GM18517 (cell line): ENCODE results near the gene FOXL1.

ENCODE experiments used
- ATAC-seq: cut with Tn5 transposase; IDR thresholded peaks from one replicate; pipeline ENCODE4 v1.9.1; 2021; ENCODE audit warnings: mild to moderate bottlenecking, moderate library complexity; ENCODE audit not compliant: unreplicated experiment

The FOXL1 gene

DNA sequence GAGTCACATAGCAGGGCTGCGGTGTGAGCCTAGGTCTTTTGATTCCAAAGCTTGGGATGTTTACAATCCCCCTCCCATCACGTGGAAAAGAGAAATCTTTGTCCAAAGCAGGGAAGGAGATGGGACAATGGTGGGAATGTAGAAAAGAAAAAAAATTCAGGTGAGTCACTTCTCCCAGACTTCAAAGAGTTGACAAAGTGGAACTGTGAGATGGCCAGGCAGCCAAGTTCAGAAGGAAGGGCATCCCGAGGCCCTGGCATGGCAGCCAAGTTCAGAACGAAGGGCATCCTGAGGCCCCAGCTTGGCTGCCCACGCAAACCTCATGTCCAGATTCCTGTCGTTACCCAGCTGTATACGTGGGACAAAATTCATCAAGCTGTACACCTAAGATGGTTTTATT lies 47.5 kb downstream of the FOXL1 start:
- no peak for ATAC-seq

DNA sequence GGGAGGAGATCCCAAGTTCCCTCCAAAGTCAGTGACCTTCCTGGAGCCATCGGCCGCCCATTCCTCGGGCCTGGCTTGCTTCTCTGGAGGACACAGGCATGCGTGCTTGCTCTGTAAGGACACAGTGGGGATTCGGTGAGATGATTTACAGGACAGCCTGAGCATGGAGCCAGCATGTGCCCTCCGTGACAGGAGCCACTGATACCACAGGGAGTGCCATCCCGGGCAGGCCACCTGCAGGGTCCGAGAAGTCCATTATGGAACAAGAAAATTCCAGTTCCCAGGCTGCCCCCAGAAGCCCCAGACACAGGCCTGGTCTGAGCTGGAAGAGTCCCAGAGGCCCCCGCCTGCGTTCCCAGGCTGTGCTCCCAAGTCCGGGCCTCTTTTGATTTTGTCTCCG lies 47.9 kb downstream of the FOXL1 start:
- no peak for ATAC-seq

DNA sequence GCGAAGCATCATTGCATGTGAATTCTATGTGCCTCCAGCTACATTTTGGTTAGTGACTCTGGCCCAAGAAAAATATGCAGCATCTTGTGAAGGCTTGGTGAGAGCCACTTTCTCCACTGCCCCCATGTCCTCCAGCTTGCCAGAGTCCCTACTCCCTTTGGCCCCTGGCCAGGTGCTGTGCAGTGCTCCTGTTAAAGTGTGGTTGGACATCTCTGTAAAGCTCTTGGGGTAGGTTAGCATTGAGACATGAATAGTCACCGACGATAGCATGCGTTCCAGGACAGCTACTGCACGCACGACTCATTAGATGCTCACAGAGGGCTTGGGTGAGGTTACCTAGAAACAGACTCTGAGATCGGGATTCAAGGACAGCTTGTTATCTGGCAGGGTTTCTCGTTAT lies 48.6 kb downstream of the FOXL1 start:
- no peak for ATAC-seq

DNA sequence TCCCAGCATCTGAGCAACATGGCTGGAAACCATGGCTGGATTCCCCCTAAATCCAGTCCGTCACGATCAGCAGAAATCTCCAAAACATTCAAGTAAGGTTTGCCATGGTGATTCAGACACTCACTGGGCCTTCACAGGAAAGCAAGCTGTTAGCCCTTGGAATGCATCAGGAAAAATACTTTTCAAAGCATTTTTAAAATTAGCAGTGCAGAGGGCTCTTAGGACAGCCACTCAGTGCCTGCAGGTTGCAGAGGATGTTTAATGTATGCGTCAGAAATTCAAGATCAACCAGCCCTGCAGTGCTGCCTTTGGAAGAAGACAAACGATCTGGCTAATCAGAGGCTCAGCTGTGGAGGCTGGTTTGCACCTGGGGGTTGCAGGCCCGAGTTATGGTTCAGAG lies 50.3 kb downstream of the FOXL1 start:
- no peak for ATAC-seq

DNA sequence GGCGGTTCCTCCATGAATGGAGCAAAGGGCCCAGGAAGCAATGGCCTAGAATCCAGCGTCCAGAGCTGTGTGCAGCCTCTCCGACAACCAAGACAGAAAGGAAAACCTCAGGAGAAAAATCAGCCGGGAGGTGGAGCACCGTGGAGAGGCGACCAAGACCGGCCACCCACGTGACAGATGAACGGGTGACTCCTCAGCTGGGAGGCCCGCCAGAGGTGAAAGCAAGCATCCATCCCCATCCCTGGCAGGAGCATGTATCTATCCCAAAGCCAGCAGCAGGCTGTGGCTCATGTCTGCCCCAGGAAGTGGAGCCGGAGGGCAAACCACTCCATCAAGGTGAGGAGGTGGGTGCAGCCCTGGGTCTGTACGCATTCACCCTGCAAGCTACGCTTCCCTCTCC lies 52.1 kb downstream of the FOXL1 start:
- no peak for ATAC-seq

DNA sequence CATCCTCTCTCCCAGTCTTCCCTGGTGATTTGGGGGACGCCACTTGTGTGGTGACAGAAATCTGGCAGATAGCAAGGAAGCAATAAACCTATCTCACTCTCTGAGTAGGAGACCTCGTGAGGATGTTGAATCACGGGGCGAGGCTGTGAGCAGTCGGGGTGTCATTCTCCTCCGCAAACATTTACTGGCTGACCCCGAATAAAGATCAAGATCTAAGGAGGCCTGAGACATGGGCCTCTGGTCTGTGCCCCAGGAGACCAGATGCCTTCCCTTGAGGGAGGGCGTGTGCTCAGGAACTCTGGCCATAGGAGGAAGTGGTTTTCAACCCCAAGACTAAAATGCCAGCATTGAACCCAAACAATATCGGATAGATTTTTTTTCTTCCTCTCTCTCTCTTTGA lies 53.1 kb downstream of the FOXL1 start:
- ATAC-seq = no peak
